ENCODE measurements around the gene ETV1. TPM values are rescaled to one million over a fixed set of nuclear protein-coding genes. Genes with fewer than 3 reads are reported as not detected.

ETV1 gene
- not detected in 2 replicates for total RNA-seq

DNA sequence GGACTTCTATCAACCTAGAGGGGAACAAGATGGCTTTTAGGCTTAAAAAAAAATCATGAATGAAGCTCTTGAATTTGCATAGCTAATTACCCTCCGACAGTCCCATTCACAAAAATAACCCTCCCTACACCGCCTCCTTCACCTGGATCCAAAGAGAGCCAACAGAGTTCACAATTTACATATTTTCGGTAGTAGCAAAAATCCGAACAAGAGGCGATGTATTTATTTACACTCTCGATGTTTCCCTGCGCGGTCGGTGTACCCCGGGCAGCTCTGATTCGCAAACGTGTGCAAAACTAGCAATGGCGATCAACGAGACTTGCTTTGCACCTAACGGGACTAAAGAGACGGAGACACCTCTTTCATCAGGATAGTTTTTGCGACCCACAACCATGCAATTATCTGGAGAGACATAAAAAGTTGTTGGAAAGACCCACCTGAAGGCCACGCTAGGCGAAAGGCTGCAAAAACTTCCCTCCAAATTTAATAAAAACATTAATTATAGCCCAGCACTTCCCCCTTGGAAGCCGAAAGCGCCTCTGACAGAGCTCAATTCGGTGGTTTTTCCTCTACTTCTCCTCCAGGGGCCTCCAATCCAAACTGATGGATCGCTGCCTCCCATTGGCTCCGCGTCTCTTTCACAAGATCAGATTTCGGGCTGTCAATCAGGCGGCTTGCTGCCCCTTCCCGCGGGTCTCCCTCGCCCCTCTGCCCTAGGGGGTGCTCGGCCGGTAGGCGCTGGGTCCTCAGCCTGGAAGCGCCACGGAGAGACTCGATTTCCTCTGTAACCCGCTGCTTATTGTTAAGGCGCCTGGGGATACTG, at the start of gene ETV1:
Gene ETV1 (minus strand): TSS at position 541 of the 823 bp plus-strand sequence. CDS start 614 bp downstream, outside the sequence.
- intact Hi-C loops (cut with micrococcal nuclease) = no loop called here

DNA sequence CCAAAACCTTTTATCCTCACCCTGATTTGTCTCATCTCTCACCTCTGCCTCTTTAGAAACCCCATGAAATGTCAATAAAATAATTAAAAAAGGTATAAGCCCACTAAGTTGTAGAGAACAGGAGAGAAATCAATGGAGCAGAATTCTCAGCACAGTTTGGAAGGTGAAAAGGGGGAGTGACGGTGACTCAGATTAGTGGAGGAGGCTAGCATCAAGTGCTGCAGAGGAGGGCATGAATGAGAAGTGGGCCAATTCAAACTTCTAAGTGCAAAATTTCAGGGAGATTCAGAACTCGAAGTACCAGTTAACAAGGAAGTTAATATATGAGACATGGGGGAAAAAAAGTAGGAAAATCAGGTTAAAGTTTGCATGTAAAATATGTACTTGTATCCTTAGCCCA, 34.9 kb upstream of the ETV1 start:
- intact Hi-C loops (cut with micrococcal nuclease) = no loop called here

DNA sequence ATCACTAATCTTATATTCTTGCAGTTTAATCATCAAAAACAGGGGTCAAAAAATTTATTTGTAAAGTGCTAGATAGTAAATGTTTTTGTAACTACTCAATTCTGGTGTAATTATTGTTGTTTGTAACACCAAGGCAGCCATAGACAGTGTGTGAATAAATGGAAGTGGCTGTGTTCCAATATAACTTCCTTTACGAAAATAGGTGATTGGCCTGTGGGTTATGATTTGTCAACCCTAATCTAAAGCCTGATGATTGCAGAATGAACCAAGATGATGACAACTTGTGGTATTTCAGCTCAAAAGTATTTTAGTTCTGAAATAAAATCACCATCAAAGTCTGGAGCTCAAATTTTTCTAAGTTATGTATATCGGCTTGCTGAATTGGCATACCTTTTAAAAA, 34.4 kb upstream of the ETV1 start:
- intact Hi-C loops (cut with micrococcal nuclease) = no loop called here

DNA sequence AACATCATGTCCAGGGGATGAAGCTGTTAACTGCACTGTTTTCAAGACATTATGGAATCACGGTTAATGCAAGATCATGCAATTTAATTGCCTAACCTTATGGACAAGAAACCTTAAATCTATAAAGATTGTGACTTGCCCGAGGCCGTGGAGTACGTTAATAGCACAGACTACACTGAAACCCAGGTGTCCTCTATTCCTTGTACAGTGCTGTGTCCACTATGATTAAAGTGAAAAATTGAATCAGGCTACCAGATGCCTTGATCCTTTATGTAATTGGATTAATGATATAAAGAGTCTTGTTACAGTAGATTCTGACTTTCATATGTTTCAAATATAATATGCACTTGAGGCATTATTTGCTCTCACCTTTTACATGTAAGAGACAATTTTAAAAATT, 33.9 kb upstream of the ETV1 start:
- intact Hi-C loops (cut with micrococcal nuclease) = no loop called here

DNA sequence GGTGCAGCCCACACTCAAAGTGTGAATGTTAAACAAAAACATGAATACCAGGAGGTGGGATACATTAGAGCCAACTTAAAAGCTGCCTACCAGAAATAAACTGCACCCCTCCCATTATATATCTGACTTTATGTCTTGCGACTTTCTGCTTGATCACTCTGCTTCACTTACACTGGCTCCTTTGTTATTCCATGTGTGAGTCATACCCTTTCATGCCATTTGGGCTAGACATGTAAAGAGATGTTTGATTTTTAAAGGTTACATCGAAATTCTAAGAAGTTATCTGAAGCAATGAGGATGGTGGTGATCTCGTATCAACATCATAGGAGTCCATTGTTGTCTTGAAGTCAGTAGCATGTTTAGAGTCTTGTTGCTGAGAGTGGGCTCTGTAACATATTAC, 31.6 kb upstream of the ETV1 start:
- intact Hi-C loops (cut with micrococcal nuclease) = no loop called here

DNA sequence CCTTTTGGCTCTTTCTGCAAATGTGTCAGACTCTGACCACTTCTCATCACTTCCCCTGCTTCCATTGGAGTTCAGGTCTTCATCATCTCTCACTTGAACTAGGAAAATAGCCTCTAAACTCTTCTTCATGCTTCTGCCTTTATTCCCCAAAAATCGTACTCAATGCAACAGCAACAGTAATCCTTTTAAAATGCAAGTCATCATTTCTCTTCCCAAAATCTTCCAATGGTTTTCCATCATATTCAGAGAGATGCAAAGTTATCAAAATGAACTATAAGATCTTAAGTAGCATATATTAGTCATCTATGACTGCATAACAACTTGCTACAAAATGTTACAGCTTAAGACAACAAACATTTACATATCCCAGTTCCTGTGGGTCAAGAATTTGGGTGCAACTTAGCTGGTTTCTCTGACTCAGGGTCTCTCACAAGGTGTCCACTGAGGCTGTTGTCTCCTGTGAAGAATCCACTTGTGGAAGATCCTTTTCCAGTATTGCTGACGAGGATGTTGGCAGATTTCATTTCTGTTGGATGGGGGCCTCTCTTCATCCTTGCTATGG, 31.0 kb upstream of the ETV1 start:
- intact Hi-C loops (cut with micrococcal nuclease) = no loop called here

DNA sequence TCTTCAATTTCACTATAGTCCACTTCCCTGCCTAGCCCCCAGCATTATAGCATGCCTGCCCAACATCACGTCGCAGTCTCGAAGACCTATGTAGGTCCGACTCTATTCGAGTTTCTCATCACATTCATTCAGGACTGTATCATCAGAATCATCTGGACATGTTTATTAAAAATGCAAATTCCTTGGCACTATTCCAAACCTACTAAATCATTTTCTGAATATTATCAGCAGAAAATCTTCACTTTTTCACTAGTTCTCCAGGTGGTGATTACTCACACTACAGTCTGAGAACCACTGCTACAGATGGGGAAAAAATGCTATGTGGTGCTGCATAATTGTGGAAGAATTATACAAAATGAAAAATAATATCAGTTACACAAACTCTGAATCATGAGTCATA, 29.3 kb upstream of the ETV1 start:
- intact Hi-C loops (cut with micrococcal nuclease) = no loop called here

DNA sequence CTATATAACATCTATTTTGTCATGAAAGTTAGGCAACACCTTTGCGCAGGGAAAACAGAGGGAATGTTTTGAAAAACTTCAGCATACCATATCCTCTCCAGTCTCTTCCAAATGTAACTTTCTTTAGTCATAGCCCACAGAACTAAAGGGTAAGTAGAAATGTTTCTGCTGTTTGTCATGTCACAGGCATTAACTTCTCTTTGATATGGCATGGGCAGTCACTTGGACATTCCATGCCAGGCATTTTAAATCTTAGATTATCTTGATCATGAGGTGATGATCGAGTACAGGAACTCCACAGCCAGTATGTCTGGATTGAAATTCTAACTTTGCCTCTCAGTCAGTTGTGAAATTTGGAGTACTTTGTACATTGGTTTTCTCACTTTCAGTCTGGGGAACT, 27.5 kb upstream of the ETV1 start:
- intact Hi-C loops (cut with micrococcal nuclease) = no loop called here

DNA sequence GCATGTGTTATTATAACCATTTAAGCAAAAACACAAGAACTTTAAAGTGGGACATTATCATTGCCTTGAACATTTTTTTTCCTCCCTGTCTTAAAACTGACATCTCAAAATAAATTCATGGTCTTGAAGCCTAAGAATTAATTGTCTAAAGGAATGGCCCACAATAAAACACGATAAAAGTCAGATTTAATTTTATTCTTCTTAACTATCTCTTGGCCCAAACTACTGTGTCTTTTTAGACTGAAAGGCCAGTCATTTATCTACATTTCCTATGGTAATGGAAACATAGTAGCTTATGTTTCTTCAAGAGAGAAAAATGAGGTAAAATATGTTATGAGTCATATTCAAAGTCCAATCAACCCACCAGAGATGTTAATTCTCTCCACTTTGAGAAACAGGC, 24.4 kb upstream of the ETV1 start:
- intact Hi-C loops (cut with micrococcal nuclease) = no loop called here

DNA sequence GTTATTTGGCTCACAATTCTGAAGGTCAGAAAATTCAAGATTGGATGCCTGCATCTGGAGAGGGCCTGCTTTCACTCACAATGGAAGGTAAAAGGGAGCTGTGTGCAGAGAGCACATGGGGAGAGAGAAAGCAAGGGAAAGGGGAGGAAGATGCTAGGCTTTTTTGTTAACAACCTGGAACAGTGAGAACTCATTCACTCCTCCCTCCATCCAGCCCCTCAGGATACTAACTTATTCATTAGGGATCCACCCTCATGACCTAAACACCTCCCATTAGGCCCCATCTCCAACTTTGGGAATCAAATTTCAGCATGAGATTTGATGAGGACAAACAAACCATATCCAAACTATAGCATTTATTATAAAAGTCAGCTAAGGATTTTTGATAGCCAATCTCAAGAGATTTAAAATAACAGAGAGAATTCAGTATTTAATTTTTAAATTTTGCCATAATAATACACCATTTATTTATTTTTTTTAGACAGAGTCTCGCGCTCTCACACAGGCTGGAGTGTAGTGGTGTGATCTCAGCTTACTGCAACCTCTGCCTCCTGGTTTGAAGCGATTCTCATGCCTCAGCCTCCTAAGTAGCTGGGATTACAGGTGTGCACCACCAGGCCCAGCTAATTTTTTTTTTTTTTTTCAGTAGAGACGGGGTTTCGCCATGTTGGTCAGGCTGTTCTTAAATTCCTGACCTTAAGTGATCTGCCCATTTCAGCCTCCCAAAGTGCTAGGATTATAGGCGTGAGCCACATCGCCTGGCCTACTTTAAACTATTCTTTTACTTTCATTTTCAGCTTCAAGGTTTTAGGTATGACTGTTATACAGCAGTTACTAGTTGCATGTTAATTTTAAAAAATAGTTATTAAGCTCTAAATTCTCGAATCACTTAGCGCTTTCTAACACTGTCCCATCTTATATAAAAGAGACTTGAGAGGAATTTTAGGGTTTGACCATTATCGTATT, 20.3 kb upstream of the ETV1 start:
- intact Hi-C loops (cut with micrococcal nuclease) = no loop called here

DNA sequence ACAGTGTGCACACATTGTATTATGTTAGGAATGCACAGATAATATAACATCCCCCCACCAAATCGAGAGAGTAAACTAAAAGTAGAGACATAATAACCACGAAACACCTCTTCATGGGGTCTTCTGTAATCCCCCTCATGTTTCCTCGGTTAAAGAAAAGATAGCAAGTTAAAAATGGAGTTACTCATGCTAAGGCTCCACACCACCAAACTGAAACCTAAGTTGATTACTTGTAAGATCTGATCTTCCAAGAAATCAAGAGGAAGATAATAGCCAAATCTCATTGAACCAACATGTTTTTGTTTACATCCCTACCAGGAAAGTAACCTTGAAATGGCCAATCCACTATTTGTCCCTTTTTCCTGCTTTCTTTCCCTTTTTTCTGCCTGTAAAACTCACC, 11.7 kb upstream of the ETV1 start:
- intact Hi-C loops (cut with micrococcal nuclease) = no loop called here

DNA sequence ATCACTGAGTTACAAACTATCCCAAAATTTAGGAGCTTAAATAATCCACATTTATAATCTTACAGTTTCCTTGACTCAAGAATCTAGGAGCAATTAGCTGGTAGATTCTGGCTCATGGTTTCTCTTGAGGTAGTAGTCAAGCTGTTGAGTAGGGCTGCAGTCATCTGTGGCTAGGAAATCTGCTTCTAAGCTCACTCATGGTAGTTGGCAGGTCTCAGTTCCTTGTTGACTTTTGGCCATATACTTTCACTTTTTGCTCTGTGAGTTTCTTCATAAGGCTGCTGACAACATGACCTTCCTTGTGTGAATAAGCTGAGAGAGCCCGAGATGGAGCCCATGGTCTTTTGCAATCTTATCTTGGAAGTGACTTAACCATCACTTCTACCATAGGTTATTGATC, 10.8 kb upstream of the ETV1 start:
- intact Hi-C loops (cut with micrococcal nuclease) = no loop called here

DNA sequence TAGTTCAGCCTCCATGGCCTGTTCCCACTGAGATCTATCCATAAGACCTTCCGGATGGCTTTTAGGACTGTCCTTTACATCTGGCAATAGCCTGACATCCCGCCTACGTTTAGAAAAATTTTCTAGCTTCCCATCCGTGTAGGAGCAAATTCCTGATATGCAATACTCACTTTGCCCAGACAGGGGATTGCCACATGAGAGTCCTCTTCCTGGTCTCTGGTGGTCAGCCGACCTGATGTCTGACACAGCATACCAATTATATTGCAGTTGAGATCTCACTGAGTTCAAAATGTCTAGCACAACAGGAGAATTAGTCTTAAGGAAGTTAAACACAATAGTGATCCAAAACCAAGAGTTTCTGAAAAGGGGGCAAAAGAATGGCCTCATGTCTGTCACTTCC, 9.4 kb upstream of the ETV1 start:
- intact Hi-C loops (cut with micrococcal nuclease) = no loop called here

DNA sequence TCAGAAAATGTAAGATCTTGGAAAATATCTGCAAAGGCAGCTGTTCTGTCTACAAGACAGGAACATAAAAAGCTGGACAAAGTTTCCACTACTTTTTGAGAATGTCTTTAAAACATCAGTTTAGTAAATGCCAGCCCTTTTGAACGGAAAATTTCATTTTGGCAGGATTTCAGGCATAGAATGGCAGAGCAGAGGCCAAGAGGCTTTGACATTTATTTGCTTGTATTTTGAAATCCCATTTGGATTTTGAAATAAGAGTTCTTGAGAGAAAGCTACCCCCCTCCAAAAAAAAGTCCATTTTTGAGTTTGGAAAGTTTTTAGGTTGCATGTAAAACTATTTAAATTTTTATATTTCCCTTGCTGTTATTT, 3.1 kb upstream of the ETV1 start:
- intact Hi-C loops (cut with micrococcal nuclease) = no loop called here

DNA sequence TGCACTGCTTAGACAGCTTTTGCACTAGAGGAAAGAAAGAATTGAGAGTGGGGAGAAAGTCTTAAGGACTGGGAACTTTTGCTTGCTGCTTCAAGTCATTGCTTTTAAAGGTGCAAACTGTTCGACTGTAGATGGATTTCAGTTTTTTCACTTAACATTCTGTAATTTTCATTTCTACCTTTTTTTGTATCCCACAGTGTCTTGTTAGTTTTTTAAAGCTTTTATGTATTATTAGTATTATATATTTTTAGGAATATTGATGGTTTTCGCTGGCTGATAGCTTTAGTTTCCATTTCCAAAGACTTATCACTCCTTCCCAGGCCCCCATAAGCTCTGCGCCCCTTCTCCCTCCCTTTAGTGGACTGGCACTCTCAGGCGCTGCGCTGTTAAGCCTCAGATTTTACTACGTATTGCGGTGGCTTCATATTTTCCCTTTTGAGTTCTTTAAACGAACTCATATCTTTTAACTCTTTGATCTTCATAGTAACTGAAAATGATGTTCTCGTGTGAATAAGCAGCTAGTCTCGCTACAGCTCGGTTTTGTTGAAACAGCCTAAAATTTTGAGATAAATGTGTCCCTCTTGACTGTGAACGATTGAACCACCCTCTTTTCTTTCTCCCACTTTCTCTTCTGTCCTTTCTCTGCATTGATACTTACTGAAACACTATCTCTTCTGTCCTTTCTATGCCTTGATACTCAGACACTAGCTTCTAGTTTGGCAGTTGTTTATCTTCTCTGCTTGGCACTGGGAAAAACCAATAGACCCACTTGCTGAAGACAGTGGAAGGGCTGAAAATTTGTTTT, 2.5 kb upstream of the ETV1 start:
- intact Hi-C loops (cut with micrococcal nuclease) = loop anchor here (2.0 kb wide), 1 partner anchor 141 kb away; no protein-coding TSS in a partner anchor

DNA sequence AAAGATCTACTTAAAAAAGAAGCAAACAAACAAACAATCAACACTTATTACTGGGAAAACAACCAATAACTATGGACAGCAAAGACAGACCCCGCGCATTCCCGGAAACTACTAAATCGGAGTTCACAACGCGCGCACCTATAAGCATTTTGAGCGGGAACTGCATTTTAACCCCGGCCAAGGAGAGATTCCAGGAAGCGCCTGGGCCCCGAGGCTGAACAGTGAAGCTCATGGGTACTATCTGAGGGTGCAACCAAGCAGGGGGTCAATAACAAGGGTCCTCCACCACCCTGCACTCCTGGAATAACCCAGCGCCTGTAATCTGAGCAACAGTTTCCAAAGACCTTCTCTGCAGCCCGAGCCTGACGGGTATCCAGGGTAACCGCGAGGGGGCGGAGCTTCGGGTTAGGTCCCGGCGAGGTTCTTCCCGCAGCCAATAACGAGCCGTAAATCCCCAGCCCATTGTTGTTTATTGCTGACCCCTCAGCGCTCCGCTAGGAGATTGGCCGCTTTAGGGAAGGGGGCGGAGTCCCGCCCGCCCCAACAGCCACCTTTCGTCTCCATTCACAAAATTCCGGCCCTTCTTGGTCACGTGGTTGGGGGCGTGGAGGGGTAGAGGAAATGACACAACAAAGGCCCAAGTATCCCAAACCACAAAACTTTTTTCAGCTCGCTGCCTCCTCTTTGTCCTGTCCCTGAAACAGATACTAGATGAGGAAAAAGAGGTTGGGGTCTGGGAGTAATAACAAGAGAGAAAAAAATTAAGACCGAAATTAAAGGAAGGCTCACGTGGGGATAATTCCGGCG, 1.7 kb upstream of the ETV1 start:
- intact Hi-C loops (cut with micrococcal nuclease) = loop anchor here (2.0 kb wide), 1 partner anchor 140 kb away; no protein-coding TSS in a partner anchor

DNA sequence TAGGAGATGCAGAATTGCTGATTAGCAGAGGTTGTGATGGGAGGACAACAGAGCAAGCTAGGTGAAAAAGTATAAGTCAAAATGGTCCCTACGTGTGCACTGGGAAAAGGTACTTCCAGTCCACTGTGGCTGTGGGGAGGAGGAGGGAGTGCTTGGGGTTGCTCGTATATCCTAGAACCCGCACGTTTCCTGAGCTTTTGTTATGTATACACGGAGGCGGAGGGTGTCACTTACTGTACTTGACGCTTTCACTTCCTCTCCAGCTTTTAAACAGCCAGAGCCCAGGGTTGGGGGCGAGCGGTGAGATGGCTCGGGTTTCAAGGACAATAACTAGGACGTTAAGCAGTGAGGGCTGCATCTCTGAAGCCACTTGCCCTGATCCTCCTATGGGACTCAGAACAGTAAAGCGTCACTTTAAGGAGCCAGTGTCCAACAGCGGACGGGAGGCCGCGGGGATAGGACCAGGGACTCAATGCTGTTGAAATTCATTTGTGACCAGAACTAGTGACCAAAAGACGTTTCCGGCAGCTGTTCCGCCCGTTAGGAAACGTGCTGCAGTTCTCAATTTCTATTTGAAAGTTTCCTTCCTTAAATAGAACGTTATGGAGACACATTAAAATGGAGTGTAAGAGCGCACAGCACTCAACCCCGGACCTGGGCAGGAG, 985 bp upstream of the ETV1 start:
- intact Hi-C loops (cut with micrococcal nuclease) = loop anchor here (2.0 kb wide), 1 partner anchor 140 kb away; no protein-coding TSS in a partner anchor

DNA sequence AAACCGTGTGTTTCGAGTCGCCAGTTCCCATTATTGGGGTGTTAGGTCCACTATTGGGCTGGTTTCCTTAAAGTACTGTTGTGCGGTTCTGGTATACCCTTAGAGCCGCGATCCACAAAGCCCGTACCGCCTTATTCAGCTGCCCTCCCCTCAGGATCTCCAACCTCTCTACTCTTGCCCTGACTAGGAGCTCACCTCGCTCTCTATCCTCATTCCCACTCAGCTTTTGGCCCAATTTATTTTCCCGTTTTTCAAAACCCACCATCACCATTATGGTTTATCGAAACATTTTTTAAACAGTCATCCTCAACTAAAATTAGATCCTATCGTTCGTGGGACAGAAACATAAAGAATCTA, 461 bp upstream of the ETV1 start:
- intact Hi-C loops (cut with micrococcal nuclease) = loop anchor here (2.0 kb wide), 1 partner anchor 139 kb away; no protein-coding TSS in a partner anchor

DNA sequence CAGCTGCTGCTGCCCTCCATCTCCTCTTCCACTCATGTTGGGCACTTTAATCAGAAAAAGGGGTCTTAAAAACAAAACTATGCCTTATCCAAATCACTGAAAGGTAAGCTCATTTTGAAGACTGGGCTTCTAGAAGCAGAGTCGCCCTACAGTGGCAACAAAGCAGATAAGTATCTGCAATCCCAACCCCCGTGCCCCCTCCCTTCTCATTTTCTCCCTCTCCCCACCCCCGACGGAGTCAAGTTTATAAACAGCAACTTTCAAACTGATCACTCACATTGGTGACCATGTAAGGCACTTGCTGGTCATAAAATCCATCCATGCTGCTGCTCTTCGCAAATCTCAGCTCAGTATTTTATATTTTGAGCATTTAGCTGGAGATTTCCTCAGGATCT, 738 bp downstream of the ETV1 start:
- intact Hi-C loops (cut with micrococcal nuclease) = no loop called here

DNA sequence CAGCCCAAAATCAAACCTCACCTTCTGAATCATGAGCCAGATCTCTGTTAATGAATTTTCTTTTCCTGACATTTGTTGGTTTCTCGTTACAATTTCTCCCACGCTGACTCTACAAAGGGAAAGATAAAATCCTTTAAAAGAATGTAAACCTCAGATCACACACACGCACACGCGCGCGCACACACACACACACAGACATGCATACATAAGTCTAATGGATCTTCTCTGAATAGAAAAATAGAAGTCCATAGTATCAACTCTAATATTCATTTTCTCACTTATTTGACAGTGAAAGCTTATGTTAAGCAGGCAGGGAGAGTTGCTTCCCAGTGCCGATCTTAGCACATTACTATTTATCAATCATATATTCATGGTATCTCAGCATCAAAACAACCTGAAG, 1.4 kb downstream of the ETV1 start:
- intact Hi-C loops (cut with micrococcal nuclease) = no loop called here

All from T-helper 1 cell treated with Interleukin-12 subunit alpha and Interleukin-12 subunit beta and Interleukin-4 antibody, amounts not matched to agents 30 ng/mL and 1 ng/mL, for 36 hours (primary cell).